Urothelium cell line (cell line): ENCODE results near the gene MRPL32.
A peak's percentile ranks its signal among the peaks of the same experiment; 100 is the strongest.
"Not testable (repeated sequence)": the region's sequence is repeated elsewhere in the genome, so short reads cannot be mapped to it uniquely, and the experiment has no call there.

Source experiments
- DNase-seq: peaks from one replicate; pipeline ENCODE4 v3.0.0; 2011; ENCODE audit warnings: low spot score, mixed read lengths
- FAIRE-seq: peaks from 2 replicates; lab custom pipeline; 2011; peaks lifted over from hg19 to GRCh38; lab: Jason Lieb, UNC

Gene MRPL32

GRCh38 chr7:42931834-42932651 lies at the start of gene MRPL32, which contains the start of gene PSMA2:
Gene MRPL32, plus strand, starts transcription at chr7:42932376. Its CDS starts 11 bp downstream, at chr7:42932387.
Gene PSMA2, minus strand, starts transcription at chr7:42932174. Its CDS starts 16 bp downstream, at chr7:42932158.
- FAIRE-seq, result peak; percentile 72

GRCh38 chr7:42883950-42884349 lies 48.2 kb upstream of the MRPL32 start:
- FAIRE-seq, result peak; percentile 85
- peak; percentile 68 for DNase-seq

More at GRCh38 chr7:42931834-42932651, at the start of gene MRPL32, which contains the start of gene PSMA2:
- DNase-seq, result peak; percentile 99

GRCh38 chr7:42885183-42885582 lies 47.0 kb upstream of the MRPL32 start:
- not testable (repeated sequence) for FAIRE-seq

GRCh38 chr7:42886129-42886528 lies 46.0 kb upstream of the MRPL32 start:
- DNase-seq (no peak), FAIRE-seq (no peak)

More at GRCh38 chr7:42885183-42885582, 47.0 kb upstream of the MRPL32 start:
- not testable (repeated sequence) for DNase-seq

GRCh38 chr7:42886893-42887505 lies 45.2 kb upstream of the MRPL32 start:
- FAIRE-seq (no peak), DNase-seq (no peak)

GRCh38 chr7:42893346-42894240 lies 38.6 kb upstream of the MRPL32 start:
- FAIRE-seq (no peak), DNase-seq (no peak)

GRCh38 chr7:42900842-42901241 lies 31.3 kb upstream of the MRPL32 start:
- DNase-seq, result no peak
- FAIRE-seq, result no peak

- DNase-seq, result no peak
- peak; percentile 44 for FAIRE-seq
These were observed 29.8 kb upstream of the MRPL32 start for GRCh38 chr7:42902331-42902730.

GRCh38 chr7:42906181-42906580 lies 26.0 kb upstream of the MRPL32 start:
- no peak for FAIRE-seq
- DNase-seq, result no peak

GRCh38 chr7:42907316-42907715 lies 24.9 kb upstream of the MRPL32 start:
- FAIRE-seq (no peak), DNase-seq (no peak)

- DNase-seq (no peak), FAIRE-seq (no peak)
These were observed 21.9 kb upstream of the MRPL32 start for GRCh38 chr7:42910306-42910705.

- peak; percentile 94 for FAIRE-seq
These were observed 20.4 kb upstream of the MRPL32 start, which contains the start of gene C7orf25 for GRCh38 chr7:42911454-42912447. Gene C7orf25, minus strand, starts transcription at chr7:42912070. Its CDS starts 1,170 bp downstream, at chr7:42910900.

GRCh38 chr7:42913591-42913990 lies 18.6 kb upstream of the MRPL32 start:
- no peak for DNase-seq
- no peak for FAIRE-seq

More at GRCh38 chr7:42911454-42912447, 20.4 kb upstream of the MRPL32 start, which contains the start of gene C7orf25:
- DNase-seq, result peak; percentile 98

- DNase-seq (no peak), FAIRE-seq (no peak)
These were observed 18.2 kb upstream of the MRPL32 start for GRCh38 chr7:42914009-42914408.

GRCh38 chr7:42914421-42915045 lies 17.6 kb upstream of the MRPL32 start:
- FAIRE-seq, result no peak
- no peak for DNase-seq

GRCh38 chr7:42915356-42915755 lies 16.8 kb upstream of the MRPL32 start:
- no peak for FAIRE-seq
- DNase-seq, result no peak

GRCh38 chr7:42922017-42922753 lies 10.0 kb upstream of the MRPL32 start:
- no peak for FAIRE-seq

GRCh38 chr7:42924223-42924838 lies 7.8 kb upstream of the MRPL32 start:
- DNase-seq (no peak), FAIRE-seq (no peak)

More at GRCh38 chr7:42922017-42922753, 10.0 kb upstream of the MRPL32 start:
- no peak for DNase-seq
